Neutrophil (primary cell): Measurements from ENCODE around the gene CHCHD4.
A peak's percentile ranks its signal among the peaks of the same experiment; 100 is the strongest.
"Not testable (repeated sequence)": the region's sequence is repeated elsewhere in the genome, so short reads cannot be mapped to it uniquely, and the experiment has no call there.

Source experiments
- H3K27ac ChIP-seq: fragments of 200-600 bp; sonication (generic); 2 replicates; pipeline ENCODE4 v1.5.1; 2016; ENCODE audit warnings: mild to moderate bottlenecking, moderate library complexity
- H3K27me3 ChIP-seq: fragments of 200-600 bp; sonication (generic); 2 replicates; pipeline ENCODE4 v1.6.0; 2016; ENCODE audit warnings: mild to moderate bottlenecking
- H3K36me3 ChIP-seq: fragments of 200-600 bp; sonication (generic); 2 replicates; pipeline ENCODE4 v1.5.1; 2017
- H3K4me1 ChIP-seq, 2 experiments: fragments of 200-600 bp in 1 of 2; sonication (generic) in 1 of 2; 1 replicate in 1 of 2; 2 replicates in 1 of 2; pipeline versions ENCODE4 v1.5.1 to v1.6.1; 2013 to 2016; ENCODE audit warnings: low read depth in 1 of 2, low read length in 1 of 2, mild to moderate bottlenecking in 1 of 2, moderate library complexity in 1 of 2; ENCODE audit not compliant: control insufficient read depth in 1 of 2, insufficient read depth in 1 of 2
- H3K4me3 ChIP-seq, 2 experiments: fragments of 200-600 bp in 1 of 2; sonication (generic) in 1 of 2; 1 replicate in 1 of 2; 2 replicates in 1 of 2; pipeline ENCODE4 v1.5.1; 2013 to 2016; ENCODE audit warnings: low read depth in 1 of 2, low read length in 1 of 2, mild to moderate bottlenecking in 1 of 2, moderate library complexity in 1 of 2
- H3K9me3 ChIP-seq: fragments of 200-600 bp; sonication (generic); 2 replicates; pipeline ENCODE4 v1.5.1; 2016
- TF ChIP-seq, protein P1 (sequence below): fragments of 200-600 bp; sonication (generic); IDR thresholded peaks from 2 replicates; pipeline ENCODE4 v1.5.1; 2016; ENCODE audit warnings: antibody characterized with exemption

CHCHD4 gene

DNA sequence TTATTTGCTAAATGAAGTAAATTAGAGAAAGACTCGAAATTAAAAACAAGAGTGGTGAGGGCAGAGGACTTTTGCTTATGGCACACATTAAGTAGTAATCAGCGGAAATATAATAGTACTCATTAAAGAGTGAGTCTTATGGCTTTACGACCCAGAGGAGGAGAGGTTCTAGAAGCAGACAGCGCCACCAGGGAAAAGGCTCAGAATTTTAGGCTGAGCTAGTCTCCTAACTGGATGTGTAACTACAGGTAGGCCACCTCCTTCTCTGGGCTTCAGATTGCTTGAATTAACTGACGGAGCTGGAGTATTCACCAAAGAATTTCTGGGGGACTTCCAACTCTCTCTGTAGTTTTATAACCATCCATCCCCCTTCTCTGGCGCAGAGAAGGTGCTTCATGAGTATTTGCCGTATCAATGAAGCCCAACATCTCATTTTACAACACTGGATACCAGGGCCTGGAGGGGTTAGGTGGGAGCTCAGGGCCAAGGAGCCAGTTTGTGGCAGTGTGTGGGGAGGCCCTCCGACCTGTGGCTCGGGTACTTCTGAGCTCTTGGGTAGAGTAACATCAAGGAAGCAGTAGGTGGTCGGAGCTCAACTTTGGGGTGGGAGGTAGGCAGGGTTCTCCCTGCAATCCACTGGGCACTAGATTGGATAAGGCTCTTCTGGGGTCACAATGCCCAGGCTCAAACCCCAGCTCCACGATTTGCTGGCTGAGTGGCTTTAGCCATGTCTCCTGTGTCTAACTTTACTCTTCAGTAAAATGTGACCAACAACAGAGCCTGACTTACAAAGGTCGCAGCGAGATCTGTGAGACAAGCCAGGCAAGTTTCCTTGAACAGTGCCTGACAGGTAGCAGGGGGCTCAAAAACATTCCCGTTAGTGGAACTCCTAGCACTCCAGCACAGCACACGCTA is 1.1 kb downstream of the CHCHD4 start:
- H3K27ac ChIP-seq: peak overlapping the region; percentile 85
- peak overlapping the region; percentile 96 to 97 for H3K4me3 ChIP-seq
- TF ChIP-seq, protein P1, sequence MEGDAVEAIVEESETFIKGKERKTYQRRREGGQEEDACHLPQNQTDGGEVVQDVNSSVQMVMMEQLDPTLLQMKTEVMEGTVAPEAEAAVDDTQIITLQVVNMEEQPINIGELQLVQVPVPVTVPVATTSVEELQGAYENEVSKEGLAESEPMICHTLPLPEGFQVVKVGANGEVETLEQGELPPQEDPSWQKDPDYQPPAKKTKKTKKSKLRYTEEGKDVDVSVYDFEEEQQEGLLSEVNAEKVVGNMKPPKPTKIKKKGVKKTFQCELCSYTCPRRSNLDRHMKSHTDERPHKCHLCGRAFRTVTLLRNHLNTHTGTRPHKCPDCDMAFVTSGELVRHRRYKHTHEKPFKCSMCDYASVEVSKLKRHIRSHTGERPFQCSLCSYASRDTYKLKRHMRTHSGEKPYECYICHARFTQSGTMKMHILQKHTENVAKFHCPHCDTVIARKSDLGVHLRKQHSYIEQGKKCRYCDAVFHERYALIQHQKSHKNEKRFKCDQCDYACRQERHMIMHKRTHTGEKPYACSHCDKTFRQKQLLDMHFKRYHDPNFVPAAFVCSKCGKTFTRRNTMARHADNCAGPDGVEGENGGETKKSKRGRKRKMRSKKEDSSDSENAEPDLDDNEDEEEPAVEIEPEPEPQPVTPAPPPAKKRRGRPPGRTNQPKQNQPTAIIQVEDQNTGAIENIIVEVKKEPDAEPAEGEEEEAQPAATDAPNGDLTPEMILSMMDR: no peak
- H3K9me3 ChIP-seq: no peaks in the 10 kb centered on the region
- peaks cover 28 to 31% of the 10 kb centered on the region in 2 experiments for H3K4me1 ChIP-seq
- H3K36me3 ChIP-seq: peaks cover 15% of the 10 kb centered on the region
- no peaks in the 10 kb centered on the region for H3K27me3 ChIP-seq

DNA sequence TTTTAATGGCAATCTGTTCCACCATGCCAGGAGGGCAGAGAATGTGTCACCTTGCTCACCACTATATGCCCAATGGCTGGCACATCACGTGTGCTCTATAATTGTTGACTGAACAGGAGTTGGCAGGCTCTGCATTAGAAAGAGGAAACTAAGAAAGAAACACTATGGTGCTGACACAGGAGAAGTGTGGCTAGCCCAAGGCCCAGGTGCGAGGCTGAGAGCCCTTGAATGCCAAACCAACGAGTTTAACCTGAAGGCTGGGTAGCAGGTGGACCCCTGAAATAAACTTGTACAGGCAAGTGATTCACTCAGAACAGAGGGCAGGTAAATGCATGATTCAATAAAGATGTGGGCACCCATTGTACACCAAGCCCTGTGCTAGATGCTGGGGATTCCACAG is 2.4 kb downstream of the CHCHD4 start:
- Histone ChIP-seq H3K4me3 (no peak overlapping the region), H3K27ac (no peak overlapping the region), H3K36me3 (peaks cover 3% of the 10 kb centered on the region), H3K4me1 (peaks cover 26 to 31% of the 10 kb centered on the region in 2 experiments), H3K9me3 (no peaks in the 10 kb centered on the region), H3K27me3 (no peaks in the 10 kb centered on the region)
- TF ChIP-seq, protein P1: no peak

DNA sequence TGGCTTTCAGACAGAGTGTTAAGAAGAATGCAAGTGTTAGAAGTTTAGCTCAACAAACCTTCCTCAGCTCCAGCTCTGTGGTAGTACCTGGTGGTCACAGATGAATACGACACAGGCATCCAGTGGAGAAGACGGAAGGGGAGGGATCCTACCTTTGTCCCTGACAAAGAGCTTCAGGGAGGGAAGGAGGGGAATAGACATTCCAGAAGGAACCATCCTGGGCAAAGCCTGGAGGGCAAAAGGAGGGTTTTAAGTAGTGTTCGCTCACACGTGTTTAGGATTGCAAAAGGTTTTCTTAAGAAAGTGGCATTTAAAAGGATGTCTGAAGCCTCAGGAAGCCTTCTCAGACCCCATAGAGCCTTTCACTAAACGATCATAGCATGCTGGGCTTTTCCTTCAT is 2.8 kb downstream of the CHCHD4 start:
- TF ChIP-seq, protein P1: no peak
- Histone ChIP-seq H3K27me3 (no peaks in the 10 kb centered on the region), H3K36me3 (no peaks in the 10 kb centered on the region), H3K4me1 (peaks cover 23 to 28% of the 10 kb centered on the region in 2 experiments), H3K4me3 (no peak overlapping the region), H3K27ac (no peak overlapping the region), H3K9me3 (no peaks in the 10 kb centered on the region)

DNA sequence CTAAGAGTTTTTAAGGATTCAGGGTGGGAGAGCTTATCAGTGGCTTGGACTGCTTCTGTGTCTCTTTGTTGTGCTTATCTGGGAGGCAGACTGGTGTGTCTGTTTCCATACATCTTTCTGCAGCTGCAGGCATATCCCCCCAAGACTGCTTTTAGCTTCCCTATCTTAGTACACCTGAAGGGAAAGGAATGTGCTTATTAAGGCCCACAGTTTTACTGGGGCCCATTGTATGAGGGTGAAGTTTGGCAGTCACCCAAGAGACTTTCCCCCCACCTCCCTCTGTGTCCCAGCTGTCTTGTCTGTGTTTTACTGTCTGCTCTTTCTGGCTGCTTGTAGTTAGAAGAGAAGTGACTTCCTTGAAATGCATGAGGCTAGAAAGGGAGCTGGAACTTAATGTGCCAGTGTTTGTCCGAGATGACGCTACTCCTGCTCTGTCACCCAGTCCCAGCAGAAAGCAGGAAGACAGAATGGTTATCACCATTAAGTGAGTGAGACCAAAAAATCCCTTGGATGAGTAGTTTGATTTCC is 3.7 kb downstream of the CHCHD4 start:
- H3K4me1 ChIP-seq: peaks cover 14 to 19% of the 10 kb centered on the region in 2 experiments
- not testable (repeated sequence) for H3K4me3 ChIP-seq, H3K27me3 ChIP-seq, H3K9me3 ChIP-seq, H3K36me3 ChIP-seq, H3K27ac ChIP-seq

DNA sequence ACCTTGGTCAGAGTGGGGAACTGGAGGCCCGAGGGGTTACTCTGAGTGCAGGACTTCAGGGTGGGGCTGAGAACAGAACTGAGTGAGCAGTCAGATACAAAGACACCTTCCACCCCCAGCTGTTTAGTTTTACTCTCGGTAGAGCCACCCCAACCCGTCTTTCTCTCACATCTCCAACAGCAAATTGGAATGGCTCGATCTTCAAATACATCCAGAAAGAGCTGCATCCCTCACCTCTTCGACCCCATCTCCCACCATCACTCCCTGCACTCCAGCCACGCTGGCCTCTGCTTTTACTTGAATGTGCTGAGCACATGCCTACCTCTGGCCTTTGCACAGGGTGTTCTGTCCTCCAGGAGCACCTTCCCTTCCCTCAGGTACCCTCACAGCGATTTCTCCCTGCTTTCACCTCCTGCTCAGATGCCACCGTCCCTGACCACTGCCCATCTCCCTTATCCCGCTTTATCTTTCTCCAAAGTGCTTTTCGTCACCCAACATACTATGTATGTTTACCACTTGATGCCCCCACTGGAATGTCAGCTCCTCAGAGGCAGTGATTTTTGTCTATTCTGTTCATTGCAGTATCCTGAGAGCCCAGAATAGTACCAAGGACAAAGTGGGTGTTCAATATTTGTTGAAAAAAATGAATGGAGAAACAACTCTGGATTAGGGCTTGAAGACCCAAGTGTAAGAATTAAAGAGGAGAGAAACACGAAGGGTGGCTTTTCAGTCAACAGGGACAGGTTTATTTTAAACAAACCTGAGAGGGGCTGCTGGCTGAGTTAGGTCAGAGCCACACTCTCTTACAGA is 4.4 kb downstream of the CHCHD4 start:
- H3K9me3 ChIP-seq: no peaks in the 10 kb centered on the region
- TF ChIP-seq, protein P1: no peak
- H3K27ac ChIP-seq: no peak overlapping the region
- peaks cover 9% of the 10 kb centered on the region for H3K36me3 ChIP-seq
- no peaks in the 10 kb centered on the region for H3K27me3 ChIP-seq
- no peak overlapping the region for H3K4me3 ChIP-seq
- peaks cover 8 to 12% of the 10 kb centered on the region in 2 experiments for H3K4me1 ChIP-seq
